Measurements from ENCODE around the gene PRKN.

The PRKN gene

DNA sequence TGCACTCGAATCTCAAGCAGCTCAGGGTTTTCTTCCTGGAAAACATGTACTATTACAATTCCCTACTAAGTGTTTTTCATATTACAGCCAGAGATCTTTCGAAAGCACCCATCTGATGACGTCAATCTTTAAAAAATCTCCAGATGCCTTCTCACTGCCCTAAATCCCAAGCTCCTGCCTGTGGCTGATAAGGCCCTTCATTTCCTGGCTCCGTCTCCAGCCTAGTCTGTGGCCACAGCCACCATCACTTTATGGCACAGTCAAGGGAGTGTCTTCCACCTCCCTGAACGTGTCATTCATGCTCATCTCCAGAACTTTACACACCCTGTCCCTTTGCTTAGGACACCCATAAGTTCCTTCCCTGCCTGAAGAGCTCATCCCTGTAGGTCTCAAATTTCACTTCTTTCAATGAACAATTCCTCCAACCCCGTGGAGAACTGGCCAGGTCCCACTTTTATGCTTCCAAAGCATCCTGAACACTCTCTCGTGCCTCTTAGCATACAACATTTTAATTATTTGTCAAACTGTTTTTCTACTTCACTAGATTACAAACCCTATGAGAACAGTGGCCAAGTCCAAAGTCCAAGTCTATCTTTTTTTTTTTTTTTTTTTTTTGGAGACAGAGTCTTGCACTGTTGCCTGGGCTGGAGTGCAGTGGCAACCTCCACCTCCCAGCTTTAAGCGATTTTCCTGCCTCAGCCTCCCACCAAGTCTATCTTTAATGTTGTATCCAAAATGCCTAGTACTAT, 1347.6 kb downstream of the PRKN start:
- H3K4me3 ChIP-seq (ENCODE audit: low read depth, low read length) = no peak overlapping the region

DNA sequence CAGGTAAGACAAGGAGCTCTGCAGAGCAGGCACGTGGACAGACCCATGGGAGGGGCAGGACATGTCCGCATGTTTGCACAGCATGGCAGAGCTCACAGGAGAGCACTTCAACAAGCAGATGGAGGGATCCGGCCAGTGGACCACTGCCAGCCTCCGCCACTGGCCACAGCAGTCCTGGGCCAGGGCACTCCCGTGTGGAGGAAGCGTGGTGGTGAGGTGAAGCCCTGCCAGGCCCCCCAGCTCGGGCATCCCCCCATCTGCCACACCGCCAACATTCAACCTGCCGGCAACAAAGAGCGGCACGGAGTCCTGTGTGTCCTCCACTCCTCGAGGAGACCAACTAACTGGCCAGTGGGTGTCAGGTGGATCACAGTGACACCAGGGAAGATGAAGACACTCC, 1349.5 kb downstream of the PRKN start:
- H3K4me3 ChIP-seq (ENCODE audit: low read depth, low read length) = no peak overlapping the region

DNA sequence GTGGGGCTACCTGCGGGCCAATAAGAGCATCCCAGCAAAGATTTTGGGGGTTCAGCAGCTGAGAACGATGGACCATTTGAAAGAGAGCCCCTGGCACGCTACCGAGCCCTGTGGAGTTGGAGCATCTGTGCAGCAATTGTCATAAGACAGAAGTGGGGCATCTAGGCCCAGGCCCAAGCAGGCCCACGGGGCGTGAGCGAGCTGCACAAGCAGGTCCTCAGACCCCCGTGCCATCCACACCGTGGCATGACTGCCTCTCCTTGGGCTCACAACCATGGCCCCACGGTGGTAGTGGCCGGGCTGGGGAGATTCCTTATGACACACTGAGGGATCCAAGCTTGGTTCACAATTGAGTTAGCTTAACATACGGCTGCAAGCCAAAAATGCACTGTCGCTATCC, 1350.5 kb downstream of the PRKN start:
- no peak overlapping the region for H3K4me3 ChIP-seq (ENCODE audit: low read depth, low read length)

DNA sequence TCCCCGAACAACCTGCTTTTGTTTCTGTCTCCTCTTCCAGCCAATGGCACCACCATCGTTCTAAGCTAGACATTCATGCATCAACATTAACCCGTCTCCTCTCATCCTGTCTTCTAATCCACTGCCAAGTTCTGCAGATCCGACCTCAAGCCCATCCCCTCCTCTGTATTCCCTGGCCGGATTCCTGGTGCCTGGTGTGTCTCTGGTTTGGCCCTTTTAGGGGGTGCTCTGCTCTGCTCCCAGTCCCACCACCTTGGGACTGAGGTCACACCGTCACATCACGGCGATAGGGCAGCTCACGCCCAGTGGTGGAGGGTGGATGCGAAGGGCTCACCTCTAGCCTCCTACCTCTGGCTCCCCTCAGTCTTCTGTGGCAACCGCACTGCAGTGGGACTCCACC, 1351.2 kb downstream of the PRKN start:
- H3K4me3 ChIP-seq (ENCODE audit: low read depth, low read length) = no peak overlapping the region

GRCh38 chr6:161374971-161375873, 1352.3 kb downstream of the PRKN start:
- no peak overlapping the region for H3K4me3 ChIP-seq (ENCODE audit: low read depth, low read length)

- no peak overlapping the region for H3K4me3 ChIP-seq (ENCODE audit: low read depth, low read length)
Measured at GRCh38 chr6:161373905-161374451, 1353.6 kb downstream of the PRKN start.

DNA sequence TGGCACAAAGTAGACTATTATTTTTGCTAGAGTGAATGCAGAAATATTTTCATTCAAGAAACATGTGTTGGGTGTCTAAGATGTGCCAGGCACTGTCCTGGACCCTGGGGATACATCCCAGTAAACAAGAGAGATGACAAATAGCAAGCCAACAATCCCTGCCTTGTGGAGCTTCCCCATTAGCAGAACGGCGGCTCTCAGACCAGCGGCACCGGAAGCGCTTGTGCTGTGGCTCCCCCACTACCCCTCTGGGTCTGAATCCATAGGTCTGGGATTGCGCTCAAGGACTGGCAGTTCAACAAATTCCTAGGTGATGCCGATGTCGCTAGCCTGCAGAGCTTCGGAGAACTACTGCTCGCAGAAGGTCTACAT, 1355.2 kb downstream of the PRKN start:
- no peak overlapping the region for H3K4me3 ChIP-seq (ENCODE audit: low read depth, low read length)

GRCh38 chr6:161370880-161371279, 1356.7 kb downstream of the PRKN start:
- H3K4me3 ChIP-seq (ENCODE audit: low read depth, low read length) = no peak overlapping the region

DNA sequence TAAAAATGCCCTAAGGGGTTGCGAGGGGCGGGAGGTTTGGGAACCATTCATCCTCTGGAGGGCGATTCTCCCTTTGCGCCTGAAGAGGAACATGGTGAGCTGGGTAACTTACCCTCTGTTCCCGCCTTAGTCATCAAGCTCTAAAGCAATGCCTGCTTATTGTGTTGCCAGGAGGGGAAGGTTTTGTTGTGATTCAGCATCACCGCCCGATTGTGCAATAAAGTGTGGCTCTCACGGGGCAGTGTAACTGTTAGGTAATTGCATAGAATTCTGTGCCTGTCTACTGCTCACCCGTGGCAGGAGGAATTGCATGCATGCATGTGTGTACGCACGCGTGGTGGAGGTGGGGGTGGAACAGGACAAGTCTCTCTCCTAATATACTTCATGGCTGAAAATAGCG, 1358.2 kb downstream of the PRKN start:
- H3K4me3 ChIP-seq (ENCODE audit: low read depth, low read length) = no peak overlapping the region

- H3K4me3 ChIP-seq (ENCODE audit: low read depth, low read length) = no peak overlapping the region
Measured at GRCh38 chr6:161368514-161368913, 1359.1 kb downstream of the PRKN start.

DNA sequence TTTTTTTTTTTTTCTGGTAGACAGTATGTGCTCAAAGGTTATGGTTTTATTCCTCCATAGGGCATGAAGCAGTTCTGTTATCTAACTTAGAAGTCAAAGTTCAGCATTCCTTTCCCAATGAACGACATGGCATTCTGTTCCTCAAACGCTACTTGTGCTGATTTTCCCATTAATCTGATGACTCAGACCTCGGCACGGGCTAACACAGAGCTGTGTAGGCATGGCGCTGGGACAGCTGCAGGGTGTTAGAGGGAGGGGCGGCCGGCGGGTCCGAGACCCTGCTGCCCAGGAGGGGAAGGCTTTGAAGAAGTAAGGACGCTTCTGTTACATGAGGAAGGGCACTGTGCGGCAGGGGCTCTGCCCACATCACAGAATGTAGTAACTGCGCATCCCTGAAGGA, 1360.1 kb downstream of the PRKN start:
- no peak overlapping the region for H3K4me3 ChIP-seq (ENCODE audit: low read depth, low read length)

DNA sequence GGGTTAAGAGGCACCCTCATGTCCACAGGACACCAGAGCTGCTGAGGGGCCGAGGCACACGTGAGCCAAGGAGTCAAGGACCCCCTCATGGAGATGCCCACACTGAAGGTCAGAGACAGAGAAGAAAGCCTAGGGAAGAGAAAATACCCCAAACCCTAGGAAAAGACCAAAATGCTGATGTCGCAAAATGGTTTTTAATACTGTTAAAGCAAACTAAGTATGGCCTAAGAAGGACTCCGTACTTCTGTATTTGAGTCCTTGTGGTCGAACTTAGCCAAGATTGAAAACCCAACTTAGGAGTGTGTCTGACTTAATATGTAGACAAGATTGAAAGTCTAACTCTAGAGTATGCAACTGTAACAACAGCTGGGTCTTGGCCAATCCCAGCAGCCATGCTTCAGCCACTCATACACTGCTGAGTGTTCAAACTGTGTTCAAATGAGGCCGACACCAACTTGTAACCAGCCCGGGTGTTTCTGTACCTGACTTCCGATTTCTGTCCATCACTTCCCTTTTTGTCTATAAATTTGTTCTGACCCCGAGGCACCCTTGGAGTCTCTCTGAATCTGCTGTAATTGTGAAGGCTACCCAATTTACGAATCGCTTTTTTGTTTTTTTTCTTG, 1361.2 kb downstream of the PRKN start:
- H3K4me3 ChIP-seq (ENCODE audit: low read depth, low read length) = no peak overlapping the region

DNA sequence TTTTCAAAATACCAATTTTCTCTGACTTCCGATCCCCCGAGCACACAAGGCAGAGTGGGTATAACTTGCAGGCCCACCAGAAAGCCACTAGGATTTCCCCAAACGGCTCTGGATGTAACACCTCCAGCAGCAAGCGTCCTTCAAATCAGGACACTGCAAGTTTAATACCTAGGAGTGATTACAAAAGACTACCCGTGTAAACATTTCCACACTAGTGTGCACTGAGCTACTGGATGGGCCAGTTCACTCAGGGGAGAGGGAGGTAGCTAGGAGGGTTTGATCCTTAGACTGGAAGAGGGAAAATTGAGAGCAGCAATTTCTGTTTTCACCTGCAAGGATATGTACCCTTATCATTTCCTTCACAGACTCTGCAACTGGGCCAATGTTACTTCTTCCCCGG, 1361.9 kb downstream of the PRKN start:
- H3K4me3 ChIP-seq (ENCODE audit: low read depth, low read length) = no peak overlapping the region

GRCh38 chr6:161363286-161363685, 1364.3 kb downstream of the PRKN start:
- H3K4me3 ChIP-seq (ENCODE audit: low read depth, low read length) = no peak overlapping the region

GRCh38 chr6:161362266-161362665, 1365.3 kb downstream of the PRKN start:
- H3K4me3 ChIP-seq (ENCODE audit: low read depth, low read length) = no peak overlapping the region

GRCh38 chr6:161361529-161361928, 1366.0 kb downstream of the PRKN start:
- H3K4me3 ChIP-seq (ENCODE audit: low read depth, low read length) = no peak overlapping the region

GRCh38 chr6:161360520-161360919, 1367.0 kb downstream of the PRKN start:
- no peak overlapping the region for H3K4me3 ChIP-seq (ENCODE audit: low read depth, low read length)

DNA sequence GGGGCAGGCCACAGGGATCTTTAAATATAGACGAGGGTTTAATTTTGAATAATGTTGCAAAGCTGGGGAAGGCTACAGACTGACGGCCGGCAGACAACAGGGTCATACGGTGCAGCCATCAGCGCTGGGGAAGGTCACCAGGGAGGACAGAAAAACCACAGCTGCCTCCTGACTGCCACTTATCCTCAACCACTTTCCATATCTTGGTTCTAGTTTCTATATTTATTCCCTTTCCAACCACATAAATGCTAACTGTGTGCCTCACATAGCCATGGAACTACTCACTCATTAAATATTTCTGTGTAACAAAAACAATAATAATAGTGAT, 1368.0 kb downstream of the PRKN start:
- no peak overlapping the region for H3K4me3 ChIP-seq (ENCODE audit: low read depth, low read length)

DNA sequence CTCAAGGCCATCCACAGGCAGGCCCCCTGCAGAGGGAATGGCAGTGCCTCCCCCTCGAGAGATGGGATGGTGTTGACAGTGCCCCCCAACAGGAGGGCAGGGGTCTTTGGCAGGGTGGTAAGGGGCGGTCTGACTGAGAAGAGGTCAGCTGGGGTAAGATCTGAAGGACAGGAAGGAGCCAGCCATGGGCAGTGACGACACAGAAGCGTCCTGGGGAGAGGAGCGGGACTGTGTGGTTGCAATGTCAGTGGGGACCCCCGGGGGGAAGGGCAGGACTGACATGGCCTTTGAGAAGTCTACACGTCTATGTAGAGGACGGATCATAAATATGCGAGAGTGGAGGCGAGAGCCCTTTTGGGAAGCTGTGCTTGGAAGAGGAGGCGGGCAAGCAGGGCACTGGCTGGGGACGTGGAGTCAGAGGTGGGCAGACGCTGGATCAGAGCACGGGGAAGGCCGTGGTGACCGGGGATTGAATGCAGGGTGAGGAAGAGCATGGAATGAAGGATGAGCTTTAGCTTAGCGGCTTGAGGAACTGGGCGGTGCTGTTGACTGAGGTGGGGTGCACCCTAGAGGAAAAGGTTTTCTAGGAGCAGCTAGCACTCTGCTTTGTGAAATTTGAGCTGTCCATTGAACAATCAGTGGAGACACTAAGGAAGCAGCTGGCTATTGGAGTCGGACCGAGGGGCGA, 1371.3 kb downstream of the PRKN start:
- no peak overlapping the region for H3K4me3 ChIP-seq (ENCODE audit: low read depth, low read length)

GRCh38 chr6:161355696-161356095, 1371.9 kb downstream of the PRKN start:
- H3K4me3 ChIP-seq (ENCODE audit: low read depth, low read length) = no peak overlapping the region

DNA sequence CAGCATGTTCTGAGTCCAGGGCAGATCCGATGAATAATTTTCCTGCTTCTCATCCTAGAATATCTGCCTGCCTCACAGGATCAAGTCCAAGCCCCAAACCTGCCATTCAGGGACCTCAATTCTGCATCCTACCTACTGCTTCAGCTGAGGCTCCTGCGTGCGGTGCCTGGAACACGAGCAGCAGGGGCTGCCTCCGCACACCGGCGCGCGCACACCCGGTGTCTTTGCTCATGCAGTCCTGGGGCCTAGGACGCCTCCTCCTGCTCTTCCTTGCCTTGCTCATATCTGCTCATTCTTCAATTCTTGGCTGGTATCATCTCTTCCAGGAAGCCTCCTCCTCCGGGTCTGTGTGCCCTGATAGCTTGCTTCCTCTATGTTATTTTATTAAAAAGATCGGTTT, 1372.6 kb downstream of the PRKN start:
- no peak overlapping the region for H3K4me3 ChIP-seq (ENCODE audit: low read depth, low read length)
